Posterior vena cava (tissue), 2 donors: ENCODE data around the gene CDCA7. TPM values are rescaled to one million over a fixed set of nuclear protein-coding genes. Genes with fewer than 3 reads are reported as not detected.
"Not testable (repeated sequence)": the region's sequence is repeated elsewhere in the genome, so short reads cannot be mapped to it uniquely, and the experiment has no call there.

Source experiments
- DNase-seq: peaks from one replicate; pipeline ENCODE4 v3.0.0-alpha.2; 2020; ENCODE audit warnings: low spot score
- intact Hi-C, 2 donors: fragments of 100-400 bp; cut with DNase I; formaldehyde crosslinking; loops; one replicate each; pipeline versions ENCODE4 v1.14.1 to v1.14.2; 2022 to 2023
- total RNA-seq, 2 donors: library from RNA; stranded (reverse); fragmentation: NEBNext Ultra II Directional; extraction: Animal tissue kit (Norgen Biotek cat#: 25700); gene quantifications; one replicate each; pipeline ENCODE4 v1.2.1, GENCODE V29; 2021
- donor health status: DM: yes; HTN: yes; CAD: no.
- donor health status: DM: yes; HTN: yes; CAD: no.

The CDCA7 gene
- total RNA-seq, 2 donors from 2014 or later: 0.33 to 0.83 TPM

DNA sequence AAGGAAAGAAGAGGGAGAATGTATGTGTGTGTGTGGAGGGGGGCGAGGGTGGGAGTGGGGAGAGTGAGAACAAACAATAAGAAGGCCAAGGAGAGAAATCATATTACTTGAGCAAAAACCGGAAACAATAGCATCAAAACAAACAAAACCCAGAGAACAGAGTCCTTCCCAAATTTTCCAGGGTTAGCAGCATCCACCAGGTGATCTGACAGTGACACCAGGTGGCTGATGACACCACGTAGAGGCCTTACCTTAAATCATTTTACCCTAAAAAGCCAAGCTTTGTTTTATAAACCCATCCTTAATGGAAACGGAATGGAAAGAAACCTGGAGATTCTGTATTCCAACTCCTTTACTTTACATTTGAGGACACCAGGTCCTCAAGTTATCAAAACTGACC lies 42.9 kb downstream of the CDCA7 start:
- intact Hi-C loops: no loop called here
- DNase-seq: no peak

DNA sequence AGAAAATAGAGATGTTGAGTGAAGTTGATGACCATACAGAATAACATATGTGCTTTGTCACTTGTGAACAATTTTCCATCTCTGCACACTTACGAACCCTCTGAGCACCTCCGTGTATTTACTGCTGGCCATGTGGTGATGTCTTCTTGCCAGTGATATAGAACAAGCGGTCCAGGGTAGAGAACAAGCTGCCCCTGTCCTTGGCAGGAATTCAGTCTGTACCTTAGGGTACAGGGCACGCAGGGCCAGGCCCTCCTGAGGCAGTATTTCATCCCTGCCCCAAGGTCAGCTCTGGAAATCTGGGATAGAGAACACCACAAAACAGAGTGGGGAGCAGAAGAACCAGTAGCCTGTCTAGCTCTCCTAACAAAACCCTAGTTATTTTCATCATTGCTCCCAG lies 44.6 kb downstream of the CDCA7 start:
- intact Hi-C loops: no loop called here
- DNase-seq: no peak

DNA sequence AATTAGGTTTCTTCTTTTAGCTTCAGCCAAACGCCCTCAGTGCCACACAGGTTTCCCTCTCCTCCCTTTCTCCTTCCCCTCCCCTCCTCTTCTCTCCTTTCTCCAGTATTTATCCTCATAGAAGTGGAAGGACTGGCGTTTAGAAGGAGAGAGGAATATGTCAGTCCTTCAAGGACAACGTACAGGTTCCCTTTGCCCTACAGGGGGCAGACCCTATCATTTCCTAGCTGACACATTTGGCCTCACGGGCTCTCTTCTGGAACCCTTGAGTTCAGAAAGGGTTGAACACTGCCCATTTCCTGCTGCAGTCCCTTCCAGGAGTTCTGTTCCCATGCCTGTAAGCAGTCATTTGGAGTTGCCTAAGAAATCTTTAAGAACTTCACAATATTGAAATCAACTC lies 46.1 kb downstream of the CDCA7 start:
- intact Hi-C loops: loop anchor here (5.0 to 10.0 kb wide), 3 partner anchors 644 to 944 kb away; no protein-coding TSS in a partner anchor
- no peak for DNase-seq

DNA sequence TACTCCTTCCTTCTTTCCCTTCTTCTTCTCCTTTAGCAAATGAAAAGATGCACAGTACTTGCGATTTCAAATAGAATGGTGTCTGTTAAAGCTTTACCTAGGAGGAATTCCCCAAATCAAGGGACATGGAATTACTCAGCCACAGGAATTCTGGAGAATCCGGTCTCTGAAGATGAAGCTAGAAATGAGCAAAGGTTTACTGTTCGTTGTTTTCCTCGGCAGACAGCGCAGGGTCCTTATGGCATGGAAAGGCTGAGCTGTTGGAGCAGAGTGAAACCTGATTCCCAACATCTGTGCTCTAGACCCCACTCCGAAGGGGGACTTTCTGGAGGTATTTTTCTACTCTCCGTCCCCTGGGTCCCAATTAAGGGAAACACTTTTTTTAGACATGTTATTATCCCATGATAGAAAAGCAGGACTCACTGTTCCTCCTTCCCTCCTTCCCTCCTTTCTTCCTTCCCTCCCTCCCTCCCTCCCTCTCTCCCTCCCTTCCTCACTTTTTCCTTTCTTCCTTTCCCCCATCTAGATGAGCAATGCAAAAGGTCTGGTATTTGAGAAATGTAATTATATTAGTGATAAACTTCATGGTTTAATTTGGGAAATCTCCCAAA lies 47.1 kb downstream of the CDCA7 start:
- no peak for DNase-seq
- intact Hi-C loops: loop anchor here (5.0 to 10.0 kb wide), 3 partner anchors 643 to 943 kb away; no protein-coding TSS in a partner anchor

DNA sequence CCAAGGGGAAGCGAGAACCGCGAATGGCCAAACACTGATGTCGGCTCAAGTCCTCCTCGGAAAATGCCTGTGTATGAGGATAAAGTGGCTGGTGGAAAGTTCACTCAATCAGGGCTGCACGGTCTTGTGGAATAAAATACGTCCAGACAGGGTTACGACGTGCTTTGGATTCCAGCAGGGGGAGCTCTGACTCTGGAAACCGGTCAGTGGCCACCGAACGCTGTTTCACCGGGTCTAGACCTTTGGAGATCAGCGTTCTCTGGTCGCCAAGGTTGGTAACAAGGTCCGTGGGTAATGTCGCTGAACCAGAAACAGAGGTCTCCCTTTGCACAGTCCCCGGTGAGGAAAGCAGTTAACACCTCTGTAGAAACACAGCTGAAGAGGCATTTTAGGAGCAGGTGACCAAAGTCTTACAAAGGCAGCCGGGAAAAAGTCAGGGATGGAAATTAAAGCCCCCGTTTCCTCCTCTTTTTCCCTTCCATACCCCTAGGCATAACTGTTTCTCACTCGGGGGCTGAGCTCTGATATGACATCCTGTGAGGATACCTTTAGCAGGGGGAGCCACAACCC lies 47.8 kb downstream of the CDCA7 start:
- peak; percentile 89 for DNase-seq
- intact Hi-C loops: loop anchor here (5.0 to 10.0 kb wide), 3 partner anchors 642 to 942 kb away; no protein-coding TSS in a partner anchor

DNA sequence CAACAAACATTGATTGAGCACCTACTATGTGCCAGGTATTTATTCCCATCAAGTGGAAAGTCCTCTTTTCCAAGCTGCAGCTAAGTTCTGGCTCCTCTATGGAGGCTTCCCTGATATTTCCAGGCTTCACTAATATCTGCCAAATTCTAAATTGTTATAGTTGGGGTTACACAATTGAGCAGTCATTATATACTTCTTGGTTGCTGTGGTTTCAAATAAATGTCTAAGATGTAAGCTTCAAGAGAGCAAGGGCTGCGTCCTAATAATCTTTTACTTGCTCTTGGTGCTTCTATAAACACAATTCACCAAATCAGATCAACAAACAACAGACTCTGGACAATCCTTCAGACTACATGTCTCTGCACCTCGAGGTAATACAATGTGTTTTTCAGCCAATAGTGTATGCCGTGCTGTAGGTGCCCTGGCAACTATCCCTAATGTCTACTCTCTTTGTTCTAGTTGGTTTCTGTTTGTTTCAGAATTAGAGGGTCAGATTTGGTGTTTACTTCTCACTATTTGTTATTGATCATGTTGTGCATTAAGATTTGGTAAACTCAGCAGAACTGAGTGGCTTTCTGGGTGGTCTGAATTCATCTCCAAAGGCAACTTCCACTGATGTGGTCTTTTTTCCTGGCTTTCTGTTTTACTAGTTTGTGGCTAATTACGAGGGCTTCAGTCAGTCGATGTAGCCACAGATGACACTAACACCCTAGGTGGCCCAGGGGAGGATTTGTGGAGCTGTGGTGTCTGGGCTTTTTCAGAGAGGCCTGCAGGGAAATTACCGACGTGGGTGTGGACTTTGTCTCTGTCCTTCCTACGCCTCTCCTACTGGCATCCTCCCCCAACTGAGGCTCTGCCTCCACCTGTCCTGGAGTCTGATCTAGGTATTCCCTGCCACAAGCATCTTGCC lies 50.4 kb downstream of the CDCA7 start:
- DNase-seq: no peak
- intact Hi-C loops: loop anchor here (5.0 to 10.0 kb wide), 3 partner anchors 640 to 940 kb away; no protein-coding TSS in a partner anchor

DNA sequence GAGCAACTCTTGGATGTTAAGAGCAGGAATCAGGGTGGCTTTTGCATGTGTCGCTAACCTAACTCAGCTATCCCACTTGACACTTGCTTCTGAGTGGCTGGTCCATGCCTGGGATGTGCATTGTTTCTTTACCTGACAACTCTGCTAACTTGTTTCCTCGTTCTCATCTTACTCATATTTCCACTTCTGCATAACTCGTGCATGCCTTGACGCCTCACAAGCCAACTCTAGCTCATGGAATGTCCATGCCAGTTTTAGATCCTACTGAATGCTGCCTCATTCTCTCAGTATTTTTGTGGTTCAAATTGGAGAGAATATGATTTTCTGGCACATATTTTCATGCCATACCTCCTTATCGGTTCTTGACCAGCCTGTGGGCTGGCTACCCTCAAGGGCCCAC lies 52.5 kb downstream of the CDCA7 start:
- no peak for DNase-seq
- intact Hi-C loops: loop anchor here (10.0 kb wide), 2 partner anchors 638 to 938 kb away; no protein-coding TSS in a partner anchor

DNA sequence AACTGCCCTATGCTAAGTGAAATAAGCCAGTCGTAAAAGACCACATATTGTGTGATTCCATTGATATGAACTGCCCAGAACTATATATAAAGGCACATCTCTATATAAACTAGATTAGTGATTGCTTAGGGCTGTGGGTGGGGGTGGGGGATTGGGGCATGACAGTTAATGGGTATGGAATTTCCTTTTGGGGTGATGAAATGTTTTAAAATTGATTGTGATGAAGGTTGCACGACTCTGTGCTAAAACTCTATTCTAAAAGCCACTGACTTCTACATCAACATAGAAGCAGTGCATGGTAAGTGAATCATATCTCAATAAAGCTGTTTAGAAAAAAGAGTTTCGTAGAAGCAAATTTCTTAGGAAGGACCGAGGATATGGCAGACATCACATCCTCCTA lies 53.0 kb downstream of the CDCA7 start:
- DNase-seq: no peak
- intact Hi-C loops: loop anchor here (10.0 kb wide), 2 partner anchors 637 to 937 kb away; no protein-coding TSS in a partner anchor

DNA sequence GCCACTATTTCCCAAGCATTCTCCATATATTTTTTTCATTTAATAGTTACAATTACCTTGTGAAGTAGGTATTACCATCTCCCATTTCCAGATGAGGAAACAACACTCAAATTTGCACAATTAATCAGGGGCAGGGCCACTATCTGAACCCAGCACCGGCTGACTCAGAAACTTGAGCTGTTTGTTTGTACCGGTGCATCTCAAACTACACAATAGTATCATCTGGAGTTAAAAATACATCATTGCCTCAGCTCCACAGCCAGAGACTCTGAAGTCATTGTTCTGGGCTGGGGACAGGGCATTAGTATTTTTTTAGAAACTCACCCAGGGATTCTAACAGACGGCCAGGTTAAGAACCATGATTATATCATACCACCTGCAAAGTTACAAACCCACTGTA lies 55.9 kb downstream of the CDCA7 start:
- no peak for DNase-seq
- intact Hi-C loops: no loop called here

DNA sequence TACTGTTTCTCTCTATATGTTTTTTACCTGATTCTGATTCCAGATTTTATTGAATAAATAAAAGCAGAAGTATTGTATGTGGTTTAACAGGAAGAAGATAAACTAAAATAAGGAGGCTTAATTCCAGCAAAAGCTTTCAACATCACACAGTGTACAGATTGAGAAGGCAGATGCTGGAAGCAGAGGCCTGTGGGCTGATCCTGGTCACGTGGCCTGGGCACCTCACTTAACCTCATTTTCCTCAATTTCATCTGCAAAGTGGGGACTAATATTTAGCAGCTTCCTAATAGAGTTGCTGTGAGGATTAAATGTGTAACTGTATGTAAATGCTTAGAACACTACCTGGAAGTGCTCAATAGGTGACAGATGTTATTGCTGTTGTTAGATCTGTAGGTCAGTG lies 58.0 kb downstream of the CDCA7 start:
- no peak for DNase-seq
- intact Hi-C loops: no loop called here

DNA sequence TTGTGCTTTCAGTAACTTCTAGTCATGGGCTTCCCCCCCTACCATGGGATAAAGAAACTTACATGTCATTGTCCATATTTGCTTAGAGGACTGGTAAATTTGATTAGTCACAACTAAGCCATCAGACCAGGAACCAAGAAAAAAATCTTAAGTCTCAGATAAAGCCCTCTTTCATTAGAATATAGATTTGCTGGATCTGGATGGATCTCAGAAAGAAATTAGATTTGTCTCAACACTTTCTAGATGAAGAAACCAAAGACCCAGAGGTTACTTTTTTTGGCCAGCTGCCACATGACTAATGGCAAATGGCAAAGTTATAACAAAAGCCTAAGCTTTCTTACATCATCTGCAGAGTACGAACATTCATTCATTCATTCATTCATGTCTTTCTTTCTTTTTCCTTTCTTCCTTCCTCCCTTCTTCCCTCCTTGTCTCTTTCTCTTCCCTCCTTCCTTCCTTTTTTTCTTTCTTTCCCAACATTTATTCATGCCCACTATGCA lies 60.2 kb downstream of the CDCA7 start:
- intact Hi-C loops: no loop called here
- no peak for DNase-seq

DNA sequence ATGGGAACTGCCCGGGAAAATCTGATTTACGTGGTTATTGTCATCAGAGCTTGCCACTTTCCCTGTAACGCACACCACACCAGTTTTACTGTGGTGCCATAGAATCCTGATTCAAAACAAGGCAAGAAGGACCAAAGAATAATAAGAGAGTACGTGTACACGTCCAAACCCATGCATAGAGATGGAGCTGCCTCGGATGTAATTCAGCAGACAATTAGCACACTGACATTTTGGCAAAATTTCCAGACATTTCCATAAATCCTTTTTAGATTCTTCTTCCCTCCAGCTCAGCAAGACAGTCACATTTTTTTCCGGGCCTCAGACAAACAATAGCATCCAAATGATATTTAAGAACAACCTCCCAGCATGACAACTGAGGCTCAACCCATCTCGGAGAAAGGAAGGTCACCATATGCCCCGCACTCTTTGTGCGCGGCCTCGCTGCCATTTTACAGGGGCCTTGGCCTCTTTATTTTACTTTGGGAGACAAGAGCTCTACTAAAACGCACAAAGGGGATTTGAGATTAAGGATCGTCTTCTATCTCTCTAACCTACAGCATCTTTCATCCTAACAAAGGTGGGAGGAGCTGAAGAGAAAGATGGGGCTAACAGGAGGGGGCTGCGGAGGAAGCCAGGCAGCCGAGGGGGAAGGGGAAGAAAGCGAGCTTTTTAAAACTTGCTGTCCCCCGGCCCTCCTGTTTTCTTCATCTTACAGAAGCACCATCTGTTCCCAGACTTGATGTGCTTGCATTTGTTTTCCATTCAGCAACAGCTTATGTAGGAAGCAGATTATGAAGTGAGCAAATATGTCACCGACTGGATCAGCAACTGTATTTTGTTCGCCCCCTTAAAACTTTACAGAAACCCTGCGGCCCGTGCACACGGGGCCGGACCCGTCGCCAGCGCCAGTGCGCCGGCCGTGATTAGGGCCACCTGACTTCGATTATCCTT lies 61.0 kb downstream of the CDCA7 start:
- intact Hi-C loops: no loop called here
- no peak for DNase-seq

DNA sequence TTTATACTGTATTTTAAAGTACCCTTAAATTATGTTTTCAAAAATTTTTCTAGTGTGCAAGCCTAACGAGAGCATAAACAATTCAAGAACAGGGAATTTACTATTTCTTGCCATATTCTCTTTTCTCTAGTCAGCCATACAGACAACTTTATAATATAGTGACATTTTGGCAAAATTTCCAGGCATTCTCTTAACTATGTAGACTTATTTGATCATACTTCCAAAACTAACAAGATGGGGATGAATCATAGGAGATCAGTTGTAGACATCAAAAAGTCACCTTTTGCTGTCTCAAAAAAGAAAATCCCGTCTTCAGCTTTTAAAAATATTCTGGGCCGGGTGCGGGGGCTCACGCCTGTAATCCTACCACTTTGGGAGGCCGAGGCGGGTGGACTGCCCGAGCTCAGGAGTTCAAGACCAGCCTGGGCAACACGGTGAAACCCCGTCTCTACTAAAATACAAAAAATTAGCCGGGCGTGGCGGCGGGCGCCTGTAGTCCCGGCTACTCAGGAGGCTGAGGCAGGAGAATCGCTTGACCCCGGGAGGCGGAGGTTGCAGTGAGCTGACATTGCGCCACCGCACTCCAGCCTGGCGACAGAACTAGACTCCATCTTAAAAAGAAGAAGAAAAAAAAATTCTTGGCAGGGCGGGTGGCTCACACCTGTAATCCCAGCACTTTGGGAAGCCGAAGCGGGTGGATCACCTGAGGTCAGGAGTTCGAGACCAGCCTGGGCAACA lies 61.9 kb downstream of the CDCA7 start:
- intact Hi-C loops, DNase-seq: not testable (repeated sequence)

DNA sequence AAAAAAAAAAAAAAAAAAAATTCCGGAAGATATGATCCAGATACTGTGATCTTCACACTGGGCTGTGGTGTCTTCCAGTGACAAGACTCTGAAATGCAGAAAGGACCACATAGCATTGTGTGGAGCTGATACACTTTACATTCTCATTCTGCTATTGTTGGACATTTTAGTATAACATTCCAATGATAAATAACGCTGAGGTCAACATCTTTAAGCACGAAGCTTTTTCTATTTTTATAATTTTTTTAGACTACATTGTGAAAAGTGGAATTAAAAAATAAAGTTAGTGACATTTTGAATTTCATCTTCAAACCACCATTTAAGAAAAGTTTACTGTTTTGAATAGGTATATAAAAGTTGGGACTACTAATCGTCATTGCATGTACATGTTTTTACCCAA lies 62.7 kb downstream of the CDCA7 start:
- DNase-seq: no peak
- intact Hi-C loops: no loop called here

DNA sequence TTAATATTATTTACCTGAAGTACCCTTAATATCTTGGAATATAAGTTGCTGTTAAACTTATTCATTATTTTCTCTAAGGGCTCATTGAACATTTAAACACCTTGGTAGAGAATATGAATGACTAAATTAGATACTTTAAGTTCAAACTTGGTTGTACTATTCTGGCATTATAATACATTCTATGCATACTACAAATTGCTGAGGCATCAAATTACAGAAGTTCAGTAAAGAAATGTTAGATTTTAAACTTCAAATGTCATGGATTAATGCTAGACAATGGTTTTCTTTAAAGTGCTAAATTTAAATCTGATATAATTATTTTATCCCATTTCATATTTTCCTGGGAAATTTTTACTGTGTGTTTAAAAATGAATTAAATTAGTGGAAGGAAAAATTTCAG lies 63.1 kb downstream of the CDCA7 start:
- intact Hi-C loops: no loop called here
- DNase-seq: no peak
